Astrocyte (in vitro differentiated cells and primary cell): ENCODE results near the gene EXOC4. TPM values are rescaled to one million over a fixed set of nuclear protein-coding genes. Genes with fewer than 3 reads are reported as not detected.

ENCODE experiments used
- DNase-seq: peaks from one replicate; pipeline ENCODE4 v3.0.0-alpha.2; 2010; ENCODE audit warnings: low read depth
- FAIRE-seq: peaks from 2 replicates; lab custom pipeline; 2011; peaks lifted over from hg19 to GRCh38; lab: Jason Lieb, UNC
- H2AFZ ChIP-seq: 2 replicates; pipeline ENCODE4 v1.6.0; 2012; ENCODE audit warnings: low read depth, low read length, inconsistent platforms
- H3K27ac ChIP-seq: 2 replicates; pipeline ENCODE4 v1.5.1; 2011; ENCODE audit warnings: low read depth, low read length, inconsistent platforms
- H3K27me3 ChIP-seq: 2 replicates; pipeline ENCODE4 v1.6.0; 2011; ENCODE audit warnings: low read length, inconsistent platforms; ENCODE audit not compliant: insufficient read depth
- H3K36me3 ChIP-seq: 2 replicates; pipeline ENCODE4 v1.5.1; 2011; ENCODE audit warnings: low read length, inconsistent platforms; ENCODE audit not compliant: insufficient read depth
- H3K4me1 ChIP-seq: 2 replicates; pipeline ENCODE4 v1.5.1; 2011; ENCODE audit warnings: low read length, inconsistent platforms; ENCODE audit not compliant: insufficient read depth
- H3K4me2 ChIP-seq: 2 replicates; pipeline ENCODE4 v1.6.0; 2012; ENCODE audit warnings: low read length, inconsistent platforms
- H3K4me3 ChIP-seq: 2 replicates; pipeline ENCODE4 v1.5.1; 2011; ENCODE audit warnings: low read depth, mild to moderate bottlenecking, low read length, inconsistent platforms; ENCODE audit not compliant: insufficient read depth
- H3K79me2 ChIP-seq: 2 replicates; pipeline ENCODE4 v1.6.0; 2012; ENCODE audit warnings: mild to moderate bottlenecking, low read length, inconsistent platforms; ENCODE audit not compliant: insufficient read depth
- H3K9ac ChIP-seq: 2 replicates; pipeline ENCODE4 v1.6.0; 2012; ENCODE audit warnings: mild to moderate bottlenecking, low read length, inconsistent platforms
- H3K9me3 ChIP-seq: 2 replicates; pipeline ENCODE4 v1.5.1; 2012; ENCODE audit warnings: low read depth, mild to moderate bottlenecking, low read length, inconsistent platforms; ENCODE audit not compliant: insufficient read depth
- H4K20me1 ChIP-seq: 2 replicates; pipeline ENCODE4 v1.6.0; 2012; ENCODE audit warnings: low read length, inconsistent platforms; ENCODE audit not compliant: insufficient read depth
- H3K27ac Mint-ChIP-seq: one replicate; pipeline ENCODE4 v1.8.0; 2021; ENCODE audit warnings: mild to moderate bottlenecking, mixed read lengths; ENCODE audit not compliant: unreplicated experiment
- H3K27me3 Mint-ChIP-seq: one replicate; pipeline ENCODE4 v1.8.0; 2021; ENCODE audit warnings: low read depth, mixed read lengths; ENCODE audit not compliant: unreplicated experiment
- H3K36me3 Mint-ChIP-seq: one replicate; pipeline ENCODE4 v1.8.0; 2021; ENCODE audit warnings: low read depth, mixed read lengths; ENCODE audit not compliant: unreplicated experiment
- H3K4me1 Mint-ChIP-seq: one replicate; pipeline ENCODE4 v1.8.0; 2021; ENCODE audit warnings: low read depth, mixed read lengths; ENCODE audit not compliant: unreplicated experiment
- H3K4me3 Mint-ChIP-seq: one replicate; pipeline ENCODE4 v1.8.0; 2021; ENCODE audit warnings: mild to moderate bottlenecking, moderate library complexity, mixed read lengths; ENCODE audit not compliant: unreplicated experiment
- H3K9me3 Mint-ChIP-seq: one replicate; pipeline ENCODE4 v1.8.0; 2021; ENCODE audit warnings: mild to moderate bottlenecking, mixed read lengths; ENCODE audit not compliant: unreplicated experiment
- EZH2 ChIP-seq: IDR thresholded peaks from 2 replicates; pipeline ENCODE4 v1.6.1; 2012; ENCODE audit warnings: mild to moderate bottlenecking, low read length, inconsistent platforms; ENCODE audit not compliant: insufficient read depth
- total RNA-seq: library from RNA; stranded (reverse); gene quantifications from 2 replicates; pipeline ENCODE4 v1.2.1, GENCODE V29; 2021
- TF ChIP-seq, protein P1 (sequence below): IDR thresholded peaks from 2 replicates; pipeline ENCODE4 v1.5.1; 2011; ENCODE audit warnings: low read depth, mild to moderate bottlenecking, inconsistent platforms, low read length, moderate library complexity; ENCODE audit not compliant: insufficient read depth

Gene EXOC4
- total RNA-seq, 1 donor from 2014 or later, result 57.5 TPM

DNA sequence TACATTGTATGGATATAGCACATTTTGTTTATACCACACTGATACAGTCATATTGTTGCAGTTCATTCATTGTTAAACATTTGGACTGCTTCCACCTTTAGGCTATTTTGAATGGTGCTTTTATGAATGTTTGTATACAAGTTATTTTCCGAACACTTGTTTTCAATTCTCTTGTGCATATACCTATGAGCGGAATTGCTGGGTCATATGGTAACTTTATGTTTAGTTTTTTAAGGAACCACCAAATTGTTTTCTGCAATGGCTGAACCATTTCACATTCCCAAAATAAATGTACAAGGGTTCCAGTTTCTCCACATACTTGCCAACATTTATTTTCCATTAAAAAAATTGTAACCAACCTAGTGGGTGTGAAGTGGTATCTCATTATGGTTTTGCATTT is 4.0 kb upstream of the EXOC4 start:
- Mint-ChIP-seq H3K27ac (no peak overlapping the region), H3K27me3 (no peaks in the 10 kb centered on the region), H3K4me1 (peaks cover under 1% of the 10 kb centered on the region), H3K36me3 (no peaks in the 10 kb centered on the region), H3K9me3 (no peaks in the 10 kb centered on the region), H3K4me3 (no peak overlapping the region)
- Histone ChIP-seq H3K27ac (no peak overlapping the region), H4K20me1 (no peaks in the 10 kb centered on the region), H3K79me2 (peaks cover 10% of the 10 kb centered on the region), H3K9ac (no peak overlapping the region), H3K4me1 (no peaks in the 10 kb centered on the region), H2AFZ (no peak overlapping the region), H3K4me2 (no peak overlapping the region), H3K27me3 (no peaks in the 10 kb centered on the region), H3K36me3 (no peaks in the 10 kb centered on the region), H3K9me3 (no peaks in the 10 kb centered on the region), H3K4me3 (no peak overlapping the region)
- no peak for FAIRE-seq
- TF ChIP-seq, protein P1, sequence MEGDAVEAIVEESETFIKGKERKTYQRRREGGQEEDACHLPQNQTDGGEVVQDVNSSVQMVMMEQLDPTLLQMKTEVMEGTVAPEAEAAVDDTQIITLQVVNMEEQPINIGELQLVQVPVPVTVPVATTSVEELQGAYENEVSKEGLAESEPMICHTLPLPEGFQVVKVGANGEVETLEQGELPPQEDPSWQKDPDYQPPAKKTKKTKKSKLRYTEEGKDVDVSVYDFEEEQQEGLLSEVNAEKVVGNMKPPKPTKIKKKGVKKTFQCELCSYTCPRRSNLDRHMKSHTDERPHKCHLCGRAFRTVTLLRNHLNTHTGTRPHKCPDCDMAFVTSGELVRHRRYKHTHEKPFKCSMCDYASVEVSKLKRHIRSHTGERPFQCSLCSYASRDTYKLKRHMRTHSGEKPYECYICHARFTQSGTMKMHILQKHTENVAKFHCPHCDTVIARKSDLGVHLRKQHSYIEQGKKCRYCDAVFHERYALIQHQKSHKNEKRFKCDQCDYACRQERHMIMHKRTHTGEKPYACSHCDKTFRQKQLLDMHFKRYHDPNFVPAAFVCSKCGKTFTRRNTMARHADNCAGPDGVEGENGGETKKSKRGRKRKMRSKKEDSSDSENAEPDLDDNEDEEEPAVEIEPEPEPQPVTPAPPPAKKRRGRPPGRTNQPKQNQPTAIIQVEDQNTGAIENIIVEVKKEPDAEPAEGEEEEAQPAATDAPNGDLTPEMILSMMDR, result no peak
- no peak for TF ChIP-seq EZH2
- no peak for DNase-seq

DNA sequence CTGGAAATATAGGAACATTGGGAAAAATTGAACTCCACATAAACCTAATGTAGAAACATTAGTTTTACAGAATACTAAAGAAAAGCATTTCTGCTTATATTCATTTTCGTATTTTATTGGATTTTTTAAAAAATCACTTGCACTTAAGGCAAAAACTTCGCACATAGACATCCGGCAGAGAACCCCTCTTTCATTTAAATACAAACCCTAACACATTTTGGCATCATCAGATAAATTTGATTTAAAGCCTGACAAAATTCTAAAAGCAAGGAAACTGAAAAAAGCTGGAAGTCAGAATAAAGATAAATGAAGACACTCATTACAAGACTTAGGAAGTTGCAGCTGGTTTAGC is 396 bp upstream of the EXOC4 start:
- H3K4me2 ChIP-seq, result peak overlapping the region; percentile 86
- FAIRE-seq (no peak), DNase-seq (no peak)
- TF ChIP-seq, protein P1, result no peak
- no peak for TF ChIP-seq EZH2
- no peaks in the 10 kb centered on the region for H3K9me3 ChIP-seq
- Mint-ChIP-seq H3K4me3 (peak overlapping the region; percentile 95), H3K36me3 (no peaks in the 10 kb centered on the region), H3K27me3 (no peaks in the 10 kb centered on the region), H3K9me3 (no peaks in the 10 kb centered on the region), H3K4me1 (peaks cover 5% of the 10 kb centered on the region), H3K27ac (no peak overlapping the region)
- no peaks in the 10 kb centered on the region for H3K36me3 ChIP-seq
- no peaks in the 10 kb centered on the region for H3K4me1 ChIP-seq
- H3K79me2 ChIP-seq, result peaks cover 42% of the 10 kb centered on the region
- H2AFZ ChIP-seq, result peak overlapping the region; percentile 8
- no peaks in the 10 kb centered on the region for H3K27me3 ChIP-seq
- H3K9ac ChIP-seq, result no peak overlapping the region
- H3K27ac ChIP-seq, result no peak overlapping the region
- no peaks in the 10 kb centered on the region for H4K20me1 ChIP-seq
- H3K4me3 ChIP-seq, result peak overlapping the region; percentile 82

DNA sequence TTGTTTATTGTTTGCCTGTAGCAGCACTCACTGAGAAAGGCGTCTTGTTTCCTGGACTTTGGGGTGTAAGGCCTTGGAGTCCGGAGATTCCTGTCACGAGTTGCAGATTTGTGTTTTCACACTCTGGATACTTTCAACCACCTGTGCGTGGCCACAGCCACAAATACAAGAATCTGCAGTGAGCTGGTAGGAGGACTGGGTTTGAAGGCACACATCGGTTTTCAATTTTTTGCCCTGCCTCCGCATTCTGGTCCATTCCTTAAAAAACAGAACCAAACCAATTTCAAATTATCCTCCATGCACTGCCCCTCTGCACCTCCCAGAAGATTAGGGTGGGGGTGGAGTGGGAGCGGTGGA is 619 bp downstream of the EXOC4 start:
- no peaks in the 10 kb centered on the region for H3K9me3 Mint-ChIP-seq
- H3K4me1 Mint-ChIP-seq, result peaks cover 5% of the 10 kb centered on the region
- DNase-seq (no peak), FAIRE-seq (peak; percentile 13)
- H3K27me3 ChIP-seq, result no peaks in the 10 kb centered on the region
- H2AFZ ChIP-seq, result peak overlapping the region; percentile 82
- TF ChIP-seq EZH2, result no peak
- TF ChIP-seq, protein P1, result no peak
- no peaks in the 10 kb centered on the region for H3K4me1 ChIP-seq
- no peaks in the 10 kb centered on the region for H3K9me3 ChIP-seq
- H3K4me3 Mint-ChIP-seq, result peak overlapping the region; percentile 95
- peak overlapping the region; percentile 89 for H3K9ac ChIP-seq
- peak overlapping the region; percentile 86 for H3K4me2 ChIP-seq
- peak overlapping the region; percentile 76 for H3K27ac ChIP-seq
- no peaks in the 10 kb centered on the region for H3K36me3 ChIP-seq
- peaks cover 52% of the 10 kb centered on the region for H3K79me2 ChIP-seq
- no peaks in the 10 kb centered on the region for H3K36me3 Mint-ChIP-seq
- H3K4me3 ChIP-seq, result peak overlapping the region; percentile 82
- no peaks in the 10 kb centered on the region for H3K27me3 Mint-ChIP-seq
- peak overlapping the region; percentile 90 for H3K27ac Mint-ChIP-seq
- peaks cover 7% of the 10 kb centered on the region for H4K20me1 ChIP-seq
